ENCODE data around the gene MBD3L4.
"Not testable (repeated sequence)": the region's sequence is repeated elsewhere in the genome, so short reads cannot be mapped to it uniquely, and the experiment has no call there.

The MBD3L4 gene

DNA sequence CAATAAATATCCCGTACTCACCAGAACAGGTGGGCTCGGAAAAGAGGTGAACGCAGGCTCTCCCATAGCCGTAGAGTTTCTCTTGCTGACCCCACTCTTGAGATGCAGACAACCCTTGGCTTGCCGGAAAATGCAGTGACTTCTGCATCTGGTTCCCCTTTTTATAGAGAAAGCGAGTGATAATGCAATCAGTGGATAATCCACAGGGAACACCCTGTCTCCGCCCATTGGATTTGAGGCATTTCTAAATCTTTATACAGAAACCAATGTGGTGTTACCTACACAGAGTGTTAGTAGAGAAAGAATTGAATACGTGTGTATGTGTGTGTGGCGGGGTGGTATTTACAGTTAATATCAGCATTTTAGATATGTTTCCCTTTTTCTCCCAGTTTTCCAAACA lies at the start of gene MBD3L4:
TSS of gene MBD3L4 (minus strand) at position 101 of the 400 bp plus-strand sequence. CDS start at position 66, 35 bp downstream.
- not testable (repeated sequence) for DNase-seq (ENCODE audit: low read depth)

DNA sequence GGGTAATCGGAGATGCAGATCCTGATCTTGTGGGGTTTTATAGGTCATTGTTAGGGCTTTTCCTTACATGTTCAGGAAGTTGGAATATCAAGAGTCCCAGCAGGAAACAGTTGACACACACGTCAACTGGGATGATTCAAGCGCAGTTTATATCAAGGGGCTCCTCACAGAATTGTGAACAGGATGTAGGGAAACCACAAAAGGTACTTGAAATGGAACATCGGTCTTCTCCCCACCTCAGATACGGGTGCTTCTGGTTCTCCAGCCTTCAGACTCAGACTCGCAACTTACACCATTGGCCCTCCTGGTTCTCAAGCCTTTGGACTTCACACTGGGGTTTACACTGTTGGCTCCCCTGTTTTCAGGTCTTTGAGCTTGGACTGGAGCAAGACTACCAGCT lies 49.0 kb upstream of the MBD3L4 start:
- no peak for DNase-seq (ENCODE audit: low read depth)

DNA sequence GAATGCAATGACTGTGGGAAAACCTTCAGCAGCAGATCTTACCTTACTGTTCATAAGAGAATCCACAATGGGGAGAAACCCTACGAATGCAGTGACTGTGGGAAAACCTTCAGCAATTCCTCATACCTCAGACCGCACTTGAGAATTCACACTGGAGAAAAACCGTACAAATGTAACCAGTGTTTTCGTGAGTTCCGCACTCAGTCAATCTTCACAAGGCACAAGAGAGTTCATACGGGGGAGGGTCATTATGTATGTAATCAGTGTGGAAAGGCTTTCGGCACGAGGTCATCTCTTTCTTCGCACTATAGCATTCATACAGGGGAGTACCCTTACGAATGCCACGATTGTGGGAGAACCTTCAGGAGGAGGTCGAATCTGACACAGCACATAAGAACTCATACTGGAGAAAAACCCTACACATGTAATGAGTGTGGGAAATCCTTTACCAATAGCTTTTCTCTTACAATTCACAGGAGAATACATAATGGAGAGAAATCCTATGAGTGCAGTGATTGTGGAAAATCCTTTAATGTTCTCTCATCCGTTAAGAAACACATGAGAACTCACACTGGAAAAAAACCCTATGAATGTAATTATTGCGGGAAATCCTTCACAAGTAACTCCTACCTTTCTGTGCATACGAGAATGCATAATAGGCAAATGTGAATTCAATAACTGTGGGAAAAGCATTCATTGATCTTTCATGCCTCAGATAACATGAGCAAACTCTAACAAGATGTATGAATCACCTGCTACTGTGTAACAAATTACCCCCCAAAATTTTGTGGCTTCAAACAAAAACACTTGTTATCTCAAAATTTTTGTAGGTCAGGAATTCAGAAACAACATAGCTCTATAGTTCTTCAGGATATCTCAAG lies 43.3 kb upstream of the MBD3L4 start:
- no peak for DNase-seq (ENCODE audit: low read depth)

DNA sequence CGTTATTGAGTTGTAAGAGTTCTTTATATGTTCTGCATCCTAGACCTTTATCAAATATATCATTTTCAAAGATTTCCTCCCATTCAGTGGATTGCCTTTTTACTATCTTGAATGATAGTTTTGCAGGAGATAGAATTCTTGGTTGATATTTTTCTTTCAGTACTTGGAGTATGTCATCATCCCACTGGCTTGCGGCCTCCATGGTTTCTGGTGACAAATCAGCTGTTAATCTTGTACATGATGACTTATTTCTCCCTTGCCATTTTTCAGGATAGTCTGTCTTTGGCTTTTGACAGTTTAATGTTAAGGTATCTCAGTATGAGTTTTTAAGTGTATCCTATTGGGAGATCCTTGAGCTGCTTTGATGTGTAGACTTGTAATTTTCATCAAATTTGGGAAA lies 38.0 kb upstream of the MBD3L4 start:
- no peak for DNase-seq (ENCODE audit: low read depth)

DNA sequence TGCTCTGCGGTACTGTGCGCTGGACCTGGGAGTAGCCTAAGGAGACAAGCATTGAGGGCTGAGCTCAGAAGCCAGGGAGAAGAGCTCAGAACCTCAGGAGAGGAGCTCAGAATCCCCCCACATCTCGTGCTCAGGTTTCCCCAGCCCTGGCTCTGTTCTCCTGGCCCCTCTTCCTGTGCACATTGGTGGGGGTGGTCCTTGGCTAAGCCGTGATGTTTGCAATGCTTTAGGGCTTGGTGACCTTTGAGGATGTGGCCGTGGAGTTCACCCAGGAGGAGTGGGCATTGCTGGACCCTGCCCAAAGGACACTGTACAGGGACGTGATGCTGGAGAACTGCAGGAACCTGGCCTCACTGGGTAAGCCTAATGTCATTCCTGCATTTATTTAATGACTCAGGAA lies 36.2 kb upstream of the MBD3L4 start:
- DNase-seq (ENCODE audit: low read depth): no peak

DNA sequence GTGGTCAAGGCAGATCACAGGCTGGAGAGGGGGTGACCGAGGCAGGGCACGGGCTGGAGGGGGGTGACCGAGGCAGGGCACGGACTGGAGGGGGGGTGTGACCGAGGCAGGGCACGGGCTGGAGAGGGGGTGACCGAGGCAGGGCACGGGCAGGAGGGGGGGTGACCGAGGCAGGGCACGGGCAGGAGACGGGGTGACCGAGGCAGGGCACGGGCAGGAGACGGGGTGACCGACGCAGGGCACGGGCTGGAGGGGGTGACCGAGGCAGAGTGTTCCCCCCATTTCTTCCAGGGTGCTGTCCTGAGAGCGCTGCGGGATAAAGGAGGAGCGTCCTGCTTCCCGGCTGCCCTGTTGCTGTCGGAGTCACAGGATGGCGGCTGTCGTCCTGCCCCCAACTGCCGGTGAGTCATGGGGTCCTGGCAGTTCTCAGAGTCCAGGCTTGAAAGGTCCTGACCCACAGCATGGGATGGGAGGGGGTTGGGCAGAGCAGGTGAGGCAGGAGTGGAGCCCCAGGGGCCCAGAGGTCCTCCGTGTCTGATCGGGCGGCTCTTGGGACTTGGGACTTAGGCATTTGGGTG lies 34.8 kb upstream of the MBD3L4 start:
- DNase-seq (ENCODE audit: low read depth): no peak

DNA sequence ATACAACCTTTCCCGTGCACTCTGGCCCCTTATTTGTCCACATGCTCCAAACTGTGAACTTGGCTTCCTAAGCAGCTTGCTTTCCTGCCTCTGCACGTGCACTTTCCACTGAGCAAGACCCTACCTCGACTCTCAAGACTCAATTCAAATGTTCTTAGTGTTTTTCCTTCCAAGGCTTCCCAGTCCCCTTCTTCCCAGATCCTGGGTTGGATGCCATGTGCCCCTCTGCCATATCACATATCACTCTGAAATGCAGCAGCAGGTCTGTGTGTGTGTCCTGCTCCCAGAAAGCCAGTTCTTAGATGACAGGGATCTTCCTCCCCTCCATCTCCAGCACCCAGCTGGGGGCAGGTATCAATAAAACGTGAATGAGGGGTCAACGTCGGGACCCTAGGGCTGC lies 32.6 kb upstream of the MBD3L4 start:
- no peak for DNase-seq (ENCODE audit: low read depth)

DNA sequence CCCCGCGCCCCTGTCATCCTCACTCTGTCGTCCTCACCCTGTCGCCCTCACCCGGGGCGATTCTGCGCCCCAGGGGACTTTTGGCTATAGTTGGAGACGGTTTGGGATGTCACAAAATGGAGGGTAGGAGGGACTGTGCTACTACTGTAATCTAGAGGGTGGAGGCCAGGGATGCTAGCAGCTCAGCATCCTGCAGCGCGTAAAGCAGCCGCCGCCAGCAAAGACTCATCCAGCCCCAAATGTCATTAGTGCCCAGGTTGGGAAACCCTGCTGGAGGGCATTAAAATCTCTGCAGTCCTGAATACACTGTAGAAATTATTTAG lies 29.9 kb upstream of the MBD3L4 start:
- no peak for DNase-seq (ENCODE audit: low read depth)

DNA sequence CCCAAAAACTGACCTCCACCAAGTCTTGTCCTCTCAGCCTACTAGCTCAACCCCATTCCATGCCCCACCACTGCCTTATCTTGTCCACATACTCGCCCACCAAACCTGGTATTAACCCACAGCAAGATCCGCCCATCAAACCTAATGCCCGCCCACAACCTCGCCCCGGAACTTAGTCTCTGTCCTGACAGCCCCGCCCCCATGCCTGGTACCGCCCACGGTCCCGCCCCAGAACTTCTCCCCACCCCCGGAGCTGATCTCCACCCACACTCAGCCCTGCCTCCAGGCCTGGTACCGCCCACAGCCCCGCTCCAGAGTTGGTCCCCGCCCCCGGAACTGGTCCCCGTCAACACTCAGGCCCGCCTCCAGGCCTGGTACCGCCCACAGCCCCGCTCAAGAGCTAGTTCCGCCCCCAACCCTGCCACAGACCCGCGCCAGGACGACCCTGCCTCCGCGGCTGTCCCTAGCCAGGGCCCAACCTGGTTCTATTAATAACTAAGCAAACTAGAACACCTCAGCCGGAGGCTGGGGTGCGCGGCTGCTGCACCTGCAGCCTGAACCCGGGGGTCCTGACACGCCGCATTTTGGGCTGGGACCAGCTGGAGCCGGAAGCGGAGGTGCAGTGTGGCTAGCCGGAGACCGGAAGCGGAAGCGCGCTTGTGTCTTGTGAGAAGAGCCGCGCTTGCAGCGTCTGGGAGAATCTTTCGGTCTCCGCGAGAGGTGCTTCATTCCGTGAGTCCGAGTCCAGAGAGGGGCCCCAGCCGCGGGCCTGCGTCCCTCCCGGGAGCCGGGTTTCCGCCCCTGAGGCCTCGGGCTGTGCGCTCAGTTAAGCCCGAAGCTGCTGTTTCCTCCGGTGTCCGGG lies 29.3 kb upstream of the MBD3L4 start, which contains the start of gene ZNF557:
TSS of gene ZNF557 (plus strand) at position 662 of the 862 bp plus-strand sequence. CDS start 5,372 bp downstream, outside the sequence.
- peak; percentile 92 for DNase-seq (ENCODE audit: low read depth)

DNA sequence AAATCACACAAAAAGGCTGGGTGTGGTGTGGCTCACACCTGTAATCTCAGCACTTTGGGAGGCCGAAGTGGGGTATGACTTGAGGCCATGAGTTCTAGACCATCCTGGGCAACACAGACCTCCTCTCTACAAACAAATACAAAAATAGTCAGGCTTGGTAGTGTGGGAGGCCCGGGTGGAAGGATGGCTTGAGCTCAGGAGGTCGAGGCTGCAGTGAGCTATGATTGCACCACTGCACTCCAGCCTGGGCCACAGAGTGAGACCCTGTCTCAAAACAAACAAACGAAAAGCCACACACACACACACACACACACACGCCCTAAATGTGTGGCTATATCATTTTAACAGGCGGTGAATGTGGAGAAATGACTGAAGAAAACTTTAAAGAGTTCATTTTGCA lies 28.6 kb upstream of the MBD3L4 start:
- no peak for DNase-seq (ENCODE audit: low read depth)

DNA sequence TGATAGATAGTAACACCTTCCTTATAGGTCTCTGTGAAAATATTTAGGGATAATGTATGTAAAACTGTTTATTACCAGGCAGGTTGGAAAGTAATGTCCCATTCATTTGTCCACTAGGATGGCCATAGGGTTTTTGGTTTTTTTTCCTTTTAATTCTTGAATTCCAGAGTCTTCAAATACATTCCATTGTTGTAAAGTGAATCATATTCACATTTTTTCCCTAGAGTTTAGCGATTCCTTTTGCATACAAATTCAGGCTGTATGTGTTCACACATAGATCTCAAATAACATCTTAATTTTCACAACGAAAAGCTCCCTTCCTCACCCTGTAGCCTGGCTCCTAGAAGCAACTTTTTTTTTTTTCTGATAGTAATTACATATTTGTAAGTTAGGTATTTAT lies 27.7 kb upstream of the MBD3L4 start:
- no peak for DNase-seq (ENCODE audit: low read depth)

DNA sequence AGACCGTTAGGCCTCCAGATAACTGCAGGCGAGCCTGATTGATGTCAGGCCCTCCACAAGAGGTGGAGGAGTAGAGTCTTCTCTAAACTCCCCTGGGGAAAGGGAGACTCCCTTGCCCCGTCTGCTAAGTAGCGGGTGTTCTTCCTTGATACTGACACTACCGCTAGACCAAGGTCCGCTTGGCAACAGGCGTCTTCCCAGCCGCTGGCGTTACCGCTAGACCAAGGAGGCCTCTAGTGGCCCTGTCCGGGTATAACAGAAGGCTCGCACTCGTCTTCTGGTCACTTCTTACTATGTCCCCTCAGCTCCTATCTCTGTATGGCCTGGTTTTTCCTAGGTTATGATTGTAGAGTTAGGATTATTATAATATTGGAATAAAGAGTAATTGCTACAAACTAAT lies 27.1 kb upstream of the MBD3L4 start:
- not testable (repeated sequence) for DNase-seq (ENCODE audit: low read depth)

DNA sequence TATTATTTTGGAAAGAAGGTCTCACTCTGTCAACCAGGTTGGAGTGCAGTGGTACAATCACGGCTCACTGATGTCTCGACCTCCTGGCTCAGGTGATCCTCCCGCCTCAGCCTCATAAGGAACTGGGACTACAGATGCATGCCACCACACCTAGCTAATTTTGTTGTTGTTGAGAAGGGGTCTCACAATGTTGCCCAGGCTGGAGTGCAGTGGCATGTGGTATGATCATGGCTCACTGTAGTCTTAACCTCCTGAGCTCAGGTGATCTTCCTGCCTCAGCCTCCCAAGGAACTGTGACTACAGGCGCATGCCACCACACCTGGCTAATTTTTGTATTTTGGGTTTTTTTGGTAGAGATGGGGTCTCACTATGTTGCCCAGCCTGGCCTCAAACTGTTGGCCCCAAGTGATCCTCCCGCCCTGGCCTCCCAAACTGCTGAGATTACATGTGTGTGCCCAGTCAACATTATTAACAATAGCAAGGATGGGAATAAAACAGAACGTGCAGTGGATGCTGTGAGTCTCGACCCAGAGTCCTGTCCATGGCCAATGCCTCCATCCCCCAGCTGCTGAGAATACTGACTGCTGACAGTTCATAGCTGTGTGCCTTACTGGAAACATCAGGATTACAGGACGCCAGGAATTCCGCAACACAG lies 23.9 kb upstream of the MBD3L4 start:
- no peak for DNase-seq (ENCODE audit: low read depth)

DNA sequence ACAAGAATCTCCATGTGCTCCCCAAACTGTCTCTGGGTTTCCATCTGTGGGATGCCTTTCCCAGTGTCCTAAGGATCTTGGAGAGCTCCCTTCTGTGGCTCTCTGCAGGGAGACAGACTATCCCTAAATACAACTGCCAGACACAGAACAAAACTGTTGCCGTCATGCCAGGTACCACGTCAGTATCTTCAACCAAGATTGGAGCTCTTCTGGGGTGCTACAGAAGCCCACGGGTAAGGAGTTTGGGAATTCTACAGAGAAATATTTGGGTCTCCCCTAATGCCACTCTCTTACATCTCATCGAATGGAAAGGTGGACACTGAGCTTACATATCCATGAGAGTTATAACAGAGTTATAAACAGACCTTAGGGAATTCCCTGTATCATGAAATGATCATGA lies 23.4 kb upstream of the MBD3L4 start:
- DNase-seq (ENCODE audit: low read depth): no peak

DNA sequence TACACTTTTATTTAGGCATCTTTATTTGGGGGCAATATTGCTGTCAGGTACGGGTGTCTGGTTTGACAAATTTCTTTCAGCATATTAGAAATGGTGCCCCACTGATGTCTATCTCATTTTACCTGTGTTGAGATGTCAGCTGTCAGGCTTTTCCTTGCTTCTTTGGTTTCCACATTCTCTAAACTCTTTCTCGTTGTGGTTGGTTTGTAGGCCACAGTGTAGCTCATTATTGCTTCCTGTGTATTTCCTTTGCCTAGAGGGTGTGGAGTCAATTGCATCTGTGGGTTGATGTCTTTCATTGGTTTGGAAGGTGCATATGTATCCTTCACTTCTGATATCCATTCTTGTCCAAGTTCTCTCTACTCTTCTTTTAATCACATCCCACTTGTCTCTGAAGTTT lies 20.0 kb upstream of the MBD3L4 start:
- DNase-seq (ENCODE audit: low read depth): not testable (repeated sequence)

DNA sequence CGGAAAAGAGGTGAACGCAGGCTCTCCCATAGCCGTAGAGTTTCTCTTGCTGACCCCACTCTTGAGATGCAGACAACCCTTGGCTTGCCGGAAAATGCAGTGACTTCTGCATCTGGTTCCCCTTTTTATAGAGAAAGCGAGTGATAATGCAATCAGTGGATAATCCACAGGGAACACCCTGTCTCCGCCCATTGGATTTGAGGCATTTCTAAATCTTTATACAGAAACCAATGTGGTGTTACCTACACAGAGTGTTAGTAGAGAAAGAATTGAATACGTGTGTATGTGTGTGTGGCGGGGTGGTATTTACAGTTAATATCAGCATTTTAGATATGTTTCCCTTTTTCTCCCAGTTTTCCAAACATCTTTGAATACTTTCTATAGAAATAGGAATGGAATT lies 18.6 kb upstream of the MBD3L4 start, which contains the start of gene MBD3L3:
TSS of gene MBD3L3 (minus strand) at position 101 of the 400 bp plus-strand sequence. CDS start at position 30, 71 bp downstream.
- not testable (repeated sequence) for DNase-seq (ENCODE audit: low read depth)

DNA sequence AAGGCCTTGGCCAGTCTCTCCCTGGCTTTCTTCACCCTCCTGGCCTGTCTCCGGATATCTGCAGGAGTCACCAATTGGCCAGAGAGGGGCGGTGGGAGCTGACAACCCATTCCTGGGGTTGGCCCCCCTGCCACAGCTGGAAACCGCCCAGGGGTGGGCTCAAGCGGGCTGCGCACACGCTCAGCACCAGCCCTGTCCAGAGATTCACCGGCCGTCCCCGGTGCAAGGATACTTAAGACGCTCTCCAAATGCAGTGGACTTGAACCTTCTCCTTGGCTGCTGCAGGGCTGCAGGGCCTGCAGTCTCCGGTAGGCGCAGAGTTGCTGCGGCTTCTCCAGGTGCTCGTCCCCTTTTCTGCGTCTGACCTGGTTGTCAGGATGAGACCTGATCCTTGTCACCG lies 16.4 kb upstream of the MBD3L4 start:
- not testable (repeated sequence) for DNase-seq (ENCODE audit: low read depth)

DNA sequence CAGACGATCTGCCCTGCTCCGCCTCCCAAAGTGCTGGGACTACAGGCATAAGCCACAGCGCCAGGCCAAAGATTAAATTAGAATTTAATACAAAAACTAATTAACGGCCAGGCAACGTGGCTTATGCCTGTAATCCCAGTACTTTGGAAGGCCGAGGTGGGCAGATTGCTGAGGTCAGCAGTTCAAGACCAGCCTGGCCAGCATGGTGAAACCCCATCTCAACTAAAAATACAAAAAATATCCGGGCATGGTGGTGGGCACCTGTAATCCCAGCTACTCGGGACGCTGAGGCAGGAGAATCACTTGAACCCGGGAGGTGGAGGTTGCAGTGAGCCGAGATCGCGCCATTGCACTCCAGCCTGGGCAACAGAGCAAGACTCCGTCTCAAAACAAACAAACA lies 15.7 kb upstream of the MBD3L4 start:
- not testable (repeated sequence) for DNase-seq (ENCODE audit: low read depth)

DNA sequence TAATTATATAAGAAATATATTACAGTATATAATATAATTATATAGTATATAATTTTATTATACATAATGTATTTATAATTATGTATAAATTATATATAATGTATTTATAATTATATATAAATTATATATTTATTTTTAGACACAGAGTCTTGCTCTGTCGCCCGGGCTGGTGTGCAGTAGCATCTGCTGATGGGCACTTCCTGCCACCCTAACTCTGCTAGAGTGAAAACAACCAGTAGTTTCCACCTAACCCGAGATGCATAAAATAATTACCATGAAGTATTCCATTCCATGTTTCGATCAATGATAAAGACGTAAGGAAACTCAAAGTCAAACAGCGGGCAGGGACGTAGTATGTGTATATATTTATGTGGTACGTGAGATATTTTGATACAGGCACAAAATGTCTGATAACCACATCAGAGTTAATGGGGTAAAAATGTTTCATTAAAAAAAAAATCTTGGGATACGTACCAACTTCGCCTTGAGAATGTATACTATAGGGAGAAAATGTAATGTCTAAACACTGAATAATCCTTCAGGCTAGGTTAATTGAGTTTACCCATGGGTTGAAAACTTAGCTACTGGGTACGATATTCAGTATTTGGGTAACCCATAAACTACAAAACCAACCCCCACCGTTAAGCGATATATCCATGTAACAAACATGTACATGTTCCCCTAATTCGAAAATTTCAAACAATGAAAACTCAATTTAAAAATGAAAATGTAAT lies 14.8 kb upstream of the MBD3L4 start:
- DNase-seq (ENCODE audit: low read depth): not testable (repeated sequence)

DNA sequence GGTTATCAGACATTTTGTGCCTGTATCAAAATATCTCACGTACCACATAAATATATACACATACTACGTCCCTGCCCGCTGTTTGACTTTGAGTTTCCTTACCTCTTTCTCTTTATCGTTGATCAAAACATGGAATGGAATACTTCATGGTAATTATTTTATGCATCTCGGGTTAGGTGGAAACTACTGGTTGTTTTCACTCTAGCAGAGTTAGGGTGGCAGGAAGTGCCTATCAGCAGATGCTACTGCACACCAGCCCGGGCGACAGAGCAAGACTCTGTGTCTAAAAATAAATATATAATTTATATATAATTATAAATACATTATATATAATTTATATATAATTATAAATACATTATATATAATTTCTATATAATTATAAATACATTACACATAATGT lies 12.9 kb upstream of the MBD3L4 start:
- DNase-seq (ENCODE audit: low read depth): not testable (repeated sequence)

DNA sequence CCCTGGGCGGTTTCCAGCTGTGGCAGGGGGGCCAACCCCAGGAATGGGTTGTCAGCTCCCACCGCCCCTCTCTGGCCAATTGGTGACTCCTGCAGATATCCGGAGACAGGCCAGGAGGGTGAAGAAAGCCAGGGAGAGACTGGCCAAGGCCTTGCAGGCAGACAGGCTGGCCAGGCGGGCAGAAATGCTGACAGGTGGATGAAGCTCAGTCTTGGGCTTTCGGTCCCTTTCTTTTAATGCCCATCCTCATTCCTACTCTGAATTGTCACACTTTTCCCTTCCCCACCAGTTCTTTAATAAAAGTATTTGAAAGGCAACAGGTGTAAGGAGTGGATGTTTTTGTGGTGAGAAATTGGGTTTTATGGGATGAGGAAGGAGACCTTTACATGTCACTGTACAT lies 11.4 kb upstream of the MBD3L4 start:
- DNase-seq (ENCODE audit: low read depth): not testable (repeated sequence)
